ENCODE results near the gene LIMCH1. TPM values are rescaled to one million over a fixed set of nuclear protein-coding genes. Genes with fewer than 3 reads are reported as not detected.

Gene LIMCH1
- total and polyA plus RNA-seq, 7 donors, result 14.2 to 279 (median 169) TPM

DNA sequence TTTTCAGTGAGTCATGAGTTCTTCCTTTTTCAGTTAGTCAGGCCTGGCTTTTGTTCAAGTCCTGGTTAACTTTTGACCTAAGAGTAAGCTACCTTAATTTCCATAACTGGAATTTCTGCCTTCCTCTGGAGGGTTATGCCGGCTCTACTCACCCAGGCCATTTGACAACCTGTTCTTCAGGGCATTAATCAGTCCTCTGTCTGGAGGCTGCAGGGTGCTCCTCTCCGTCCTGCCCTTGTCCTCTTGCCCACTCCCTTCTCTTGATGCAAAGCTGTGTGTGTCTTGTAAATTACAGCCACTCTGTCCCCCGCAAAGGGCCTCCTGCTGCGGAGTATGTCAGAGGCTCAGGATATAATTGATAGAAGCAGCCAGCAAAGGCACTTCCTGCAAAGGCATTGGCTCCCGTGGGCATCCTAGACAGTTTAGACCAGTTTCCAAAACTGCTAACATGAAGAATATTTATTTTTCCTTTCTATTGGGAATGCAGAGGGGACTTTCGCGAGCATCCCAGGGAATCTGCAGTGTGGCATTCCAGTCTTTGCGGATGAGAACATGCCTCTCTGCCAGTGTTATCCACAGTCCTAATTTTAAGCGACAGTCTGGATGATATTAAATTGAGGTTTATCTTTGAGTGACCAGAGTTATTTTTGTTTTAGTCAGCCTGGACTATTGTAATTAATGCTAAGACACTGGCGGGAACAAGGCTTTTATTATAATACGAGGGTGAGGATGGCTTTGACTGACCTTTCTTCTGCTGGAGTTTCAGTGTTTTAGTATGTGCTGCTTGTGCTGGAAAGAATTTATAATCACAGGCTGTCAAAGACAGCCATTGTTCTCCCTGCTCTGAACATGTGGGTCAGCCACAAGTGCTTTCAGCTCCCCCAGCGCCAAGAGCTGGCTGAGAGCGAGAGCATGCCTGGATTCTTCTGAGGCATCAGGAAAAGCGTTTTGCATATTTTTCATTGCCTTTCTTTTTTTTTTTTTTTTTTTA, 74.2 kb downstream of the LIMCH1 start:
- H3K27ac ChIP-seq, result peak overlapping the region; percentile 44
- TF ChIP-seq, protein P1, sequence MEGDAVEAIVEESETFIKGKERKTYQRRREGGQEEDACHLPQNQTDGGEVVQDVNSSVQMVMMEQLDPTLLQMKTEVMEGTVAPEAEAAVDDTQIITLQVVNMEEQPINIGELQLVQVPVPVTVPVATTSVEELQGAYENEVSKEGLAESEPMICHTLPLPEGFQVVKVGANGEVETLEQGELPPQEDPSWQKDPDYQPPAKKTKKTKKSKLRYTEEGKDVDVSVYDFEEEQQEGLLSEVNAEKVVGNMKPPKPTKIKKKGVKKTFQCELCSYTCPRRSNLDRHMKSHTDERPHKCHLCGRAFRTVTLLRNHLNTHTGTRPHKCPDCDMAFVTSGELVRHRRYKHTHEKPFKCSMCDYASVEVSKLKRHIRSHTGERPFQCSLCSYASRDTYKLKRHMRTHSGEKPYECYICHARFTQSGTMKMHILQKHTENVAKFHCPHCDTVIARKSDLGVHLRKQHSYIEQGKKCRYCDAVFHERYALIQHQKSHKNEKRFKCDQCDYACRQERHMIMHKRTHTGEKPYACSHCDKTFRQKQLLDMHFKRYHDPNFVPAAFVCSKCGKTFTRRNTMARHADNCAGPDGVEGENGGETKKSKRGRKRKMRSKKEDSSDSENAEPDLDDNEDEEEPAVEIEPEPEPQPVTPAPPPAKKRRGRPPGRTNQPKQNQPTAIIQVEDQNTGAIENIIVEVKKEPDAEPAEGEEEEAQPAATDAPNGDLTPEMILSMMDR (IDR thresholded peaks at IDR 0.05), result no peak
- H3K36me3 ChIP-seq (ENCODE audit: insufficient read depth in 1 of 2, low read depth in 1 of 2), result peaks cover 0 to 32% of the 10 kb centered on the region in 2 donors
- WGBS, 3 donors, result 19 to 27% (median 22%) methylated on average over 14 of the region's 14 CpGs
- peaks cover 14% of the 10 kb centered on the region for H3K4me1 ChIP-seq
- intact Hi-C loops (cut with DNase I), result no loop called here
- DNase-seq (peak; percentile 28 to 60), ATAC-seq (peak; percentile 48 to 77 (median 56))
- H3K9me3 ChIP-seq, result no peaks in the 10 kb centered on the region
- H3K27me3 ChIP-seq (ENCODE audit: insufficient read depth in 3 of 3, low read length in 2 of 3), result no peaks in the 10 kb centered on the region
- no peak overlapping the region for H3K4me3 ChIP-seq

DNA sequence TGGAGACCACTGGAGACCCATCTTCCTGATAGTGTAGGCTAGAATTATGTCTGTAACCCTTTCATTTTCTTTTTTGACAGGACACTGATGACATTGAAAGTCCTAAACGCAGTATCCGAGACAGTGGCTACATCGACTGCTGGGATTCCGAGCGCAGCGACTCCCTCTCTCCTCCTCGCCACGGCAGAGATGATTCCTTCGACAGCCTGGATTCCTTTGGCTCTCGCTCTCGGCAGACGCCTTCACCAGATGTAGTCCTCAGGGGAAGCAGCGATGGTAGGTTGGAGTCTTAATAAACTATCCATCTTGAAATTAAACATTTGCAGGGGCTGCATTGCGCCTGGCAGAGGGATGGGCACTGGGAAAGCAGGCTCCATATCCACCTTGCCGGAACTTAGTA, 75.4 kb downstream of the LIMCH1 start:
- no peak for ATAC-seq
- WGBS, 3 donors, result 58 to 62% (median 58%) methylated on average over 15 of the region's 15 CpGs
- peaks cover 0 to 29% of the 10 kb centered on the region in 2 donors for H3K36me3 ChIP-seq (ENCODE audit: insufficient read depth in 1 of 2, low read depth in 1 of 2)

DNA sequence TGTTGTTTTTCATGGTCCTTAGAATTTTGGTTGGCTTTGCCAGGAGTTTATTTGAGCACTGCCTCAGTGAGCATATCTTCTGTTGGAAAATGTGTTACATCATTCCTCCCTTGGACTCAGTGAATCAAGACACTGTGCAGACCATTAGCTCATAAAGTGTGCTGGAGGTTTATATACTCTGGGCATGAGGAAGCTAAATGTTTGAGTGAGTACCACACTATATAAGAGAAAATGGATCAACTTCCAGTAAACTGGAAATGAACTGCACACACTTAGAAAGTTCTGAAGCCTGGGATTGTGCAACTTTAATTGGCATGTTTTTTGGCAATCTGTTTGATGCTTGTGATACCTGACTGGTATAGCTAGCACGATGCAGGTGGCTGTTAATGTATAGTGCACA, 75.9 kb downstream of the LIMCH1 start:
- intact Hi-C loops (cut with DNase I), result no loop called here
- H3K4me3 ChIP-seq, result peak overlapping the region; percentile 34
- TF ChIP-seq, protein P1 (IDR thresholded peaks at IDR 0.05), result no peak
- ATAC-seq (no peak), DNase-seq (no peak)
- no peak overlapping the region for H3K27ac ChIP-seq
- H3K4me1 ChIP-seq, result peaks cover 14% of the 10 kb centered on the region
- WGBS, 3 donors, result 30 to 56% (median 38%) methylated on average over 1 of the region's 1 CpG
- H3K9me3 ChIP-seq, result no peaks in the 10 kb centered on the region
- no peaks in the 10 kb centered on the region for H3K27me3 ChIP-seq (ENCODE audit: insufficient read depth in 3 of 3, low read length in 2 of 3)
- H3K36me3 ChIP-seq (ENCODE audit: insufficient read depth in 1 of 2, low read depth in 1 of 2), result peaks cover 0 to 34% of the 10 kb centered on the region in 2 donors

More for the DNA sequence above, 75.4 kb downstream of the LIMCH1 start:
- Histone ChIP-seq H3K27me3 (ENCODE audit: insufficient read depth in 3 of 3, low read length in 2 of 3) (no peaks in the 10 kb centered on the region), H3K4me3 (peak overlapping the region; percentile 34), H3K9me3 (no peaks in the 10 kb centered on the region), H3K4me1 (peaks cover 14% of the 10 kb centered on the region), H3K27ac (no peak overlapping the region)
- TF ChIP-seq, protein P1 (IDR thresholded peaks at IDR 0.05), result no peak
- no peak for DNase-seq
- intact Hi-C loops (cut with DNase I), result no loop called here

DNA sequence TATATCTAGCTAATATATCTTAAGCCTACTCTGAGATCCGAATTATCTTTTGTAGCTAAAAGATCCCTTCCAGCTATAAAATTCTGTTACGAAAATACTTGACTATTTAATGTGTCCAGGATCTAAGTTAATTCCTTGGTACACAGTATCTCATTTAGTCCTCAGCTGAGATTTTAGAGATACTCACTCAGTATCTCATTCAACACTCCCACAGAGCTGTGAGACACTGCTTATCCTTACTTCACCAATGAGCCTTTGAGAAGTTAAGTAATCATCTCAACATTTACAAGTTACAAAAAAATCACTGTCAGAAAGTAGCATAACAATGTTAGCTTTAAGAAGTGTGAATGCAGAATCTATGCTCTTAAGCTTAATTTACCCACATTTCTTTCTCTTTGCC, 76.6 kb downstream of the LIMCH1 start:
- Histone ChIP-seq H3K36me3 (ENCODE audit: insufficient read depth in 1 of 2, low read depth in 1 of 2) (peaks cover 0 to 41% of the 10 kb centered on the region in 2 donors), H3K27ac (no peak overlapping the region), H3K4me3 (no peak overlapping the region), H3K4me1 (peaks cover 14% of the 10 kb centered on the region), H3K9me3 (no peaks in the 10 kb centered on the region), H3K27me3 (ENCODE audit: insufficient read depth in 3 of 3, low read length in 2 of 3) (no peaks in the 10 kb centered on the region)
- DNase-seq (no peak), ATAC-seq (no peak)
- TF ChIP-seq, protein P1 (IDR thresholded peaks at IDR 0.05), result no peak
- intact Hi-C loops (cut with DNase I), result no loop called here
- 83 to 91% (median 89%) methylated on average over 2 of the region's 2 CpGs for WGBS, 3 donors

Measured in psoas muscle (tissue), 8 donors.